Adipocyte (in vitro differentiated cells): ENCODE results near the gene FANCE.
A peak's percentile ranks its signal among the peaks of the same experiment; 100 is the strongest.

Experiments
- DNase-seq: peaks from one replicate; pipeline ENCODE4 v3.0.0-alpha.2; 2015; ENCODE audit warnings: low read depth
- H3K27me3 ChIP-seq: replicated peaks from 2 replicates; pipeline ENCODE4 v1.7.0; 2013; ENCODE audit warnings: mild to moderate bottlenecking, low read length, moderate library complexity; ENCODE audit not compliant: control insufficient read depth, insufficient read depth
- H3K36me3 ChIP-seq: 2 replicates; pipeline ENCODE4 v1.7.0; 2013; ENCODE audit warnings: low read length, mild to moderate bottlenecking, moderate library complexity; ENCODE audit not compliant: control insufficient read depth, insufficient read depth, severe bottlenecking
- H3K4me1 ChIP-seq: 2 replicates; pipeline ENCODE4 v1.7.0; 2013; ENCODE audit warnings: mild to moderate bottlenecking, low read length, moderate library complexity; ENCODE audit not compliant: control insufficient read depth, insufficient read depth
- H3K4me3 ChIP-seq: 2 replicates; pipeline ENCODE4 v1.7.0; 2013; ENCODE audit warnings: mild to moderate bottlenecking, low read length, moderate library complexity
- H3K9ac ChIP-seq: 2 replicates; pipeline ENCODE4 v1.7.0; 2013; ENCODE audit warnings: mild to moderate bottlenecking, low read length, moderate library complexity
- H3K9me3 ChIP-seq: 2 replicates; pipeline ENCODE4 v1.7.0; 2013; ENCODE audit warnings: mild to moderate bottlenecking, low read length, moderate library complexity; ENCODE audit not compliant: control insufficient read depth

Gene FANCE, protein sequence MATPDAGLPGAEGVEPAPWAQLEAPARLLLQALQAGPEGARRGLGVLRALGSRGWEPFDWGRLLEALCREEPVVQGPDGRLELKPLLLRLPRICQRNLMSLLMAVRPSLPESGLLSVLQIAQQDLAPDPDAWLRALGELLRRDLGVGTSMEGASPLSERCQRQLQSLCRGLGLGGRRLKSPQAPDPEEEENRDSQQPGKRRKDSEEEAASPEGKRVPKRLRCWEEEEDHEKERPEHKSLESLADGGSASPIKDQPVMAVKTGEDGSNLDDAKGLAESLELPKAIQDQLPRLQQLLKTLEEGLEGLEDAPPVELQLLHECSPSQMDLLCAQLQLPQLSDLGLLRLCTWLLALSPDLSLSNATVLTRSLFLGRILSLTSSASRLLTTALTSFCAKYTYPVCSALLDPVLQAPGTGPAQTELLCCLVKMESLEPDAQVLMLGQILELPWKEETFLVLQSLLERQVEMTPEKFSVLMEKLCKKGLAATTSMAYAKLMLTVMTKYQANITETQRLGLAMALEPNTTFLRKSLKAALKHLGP

GRCh38 chr6:35452183-35453090, at the start of gene FANCE:
Gene FANCE (plus strand): TSS chr6:35452338. CDS start chr6:35452546, 208 bp downstream.
- H3K4me3 ChIP-seq, result peak within 1 kb of the TSS; percentile 84
- peak within 1 kb of the TSS; percentile 83 for H3K9ac ChIP-seq
- peak; percentile 97 for DNase-seq

DNA sequence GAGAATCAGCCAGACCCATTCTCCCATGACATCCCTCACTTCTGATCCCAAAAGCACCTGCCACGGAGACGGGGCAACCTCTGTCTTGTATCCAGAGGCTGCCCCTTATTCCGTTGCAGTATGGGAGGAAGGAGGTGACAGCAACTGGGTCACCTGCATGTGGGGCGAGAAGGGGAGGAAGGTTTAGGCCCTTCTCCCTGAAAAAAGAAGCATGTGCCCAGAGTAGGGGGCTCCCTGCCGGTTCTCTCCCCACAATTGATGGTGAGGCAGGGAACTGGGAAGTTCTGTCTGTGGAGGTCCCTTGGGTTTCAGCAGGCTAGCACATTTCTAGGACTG, 49.3 kb upstream of the FANCE start:
- no peaks in the 10 kb centered on the region for H3K36me3 ChIP-seq
- H3K9me3 ChIP-seq, result no peaks in the 10 kb centered on the region
- no peak for DNase-seq
- no peaks in the 10 kb centered on the region for H3K4me1 ChIP-seq
- H3K4me3 ChIP-seq, result no peak overlapping the region
- H3K27me3 ChIP-seq, result no peaks in the 10 kb centered on the region
- no peak overlapping the region for H3K9ac ChIP-seq

More at GRCh38 chr6:35452183-35453090, at the start of gene FANCE:
- Histone ChIP-seq H3K27me3 (no peaks in the 10 kb centered on the region), H3K36me3 (no peaks in the 10 kb centered on the region), H3K9me3 (no peaks in the 10 kb centered on the region), H3K4me1 (peaks cover 29% of the 10 kb centered on the region)

DNA sequence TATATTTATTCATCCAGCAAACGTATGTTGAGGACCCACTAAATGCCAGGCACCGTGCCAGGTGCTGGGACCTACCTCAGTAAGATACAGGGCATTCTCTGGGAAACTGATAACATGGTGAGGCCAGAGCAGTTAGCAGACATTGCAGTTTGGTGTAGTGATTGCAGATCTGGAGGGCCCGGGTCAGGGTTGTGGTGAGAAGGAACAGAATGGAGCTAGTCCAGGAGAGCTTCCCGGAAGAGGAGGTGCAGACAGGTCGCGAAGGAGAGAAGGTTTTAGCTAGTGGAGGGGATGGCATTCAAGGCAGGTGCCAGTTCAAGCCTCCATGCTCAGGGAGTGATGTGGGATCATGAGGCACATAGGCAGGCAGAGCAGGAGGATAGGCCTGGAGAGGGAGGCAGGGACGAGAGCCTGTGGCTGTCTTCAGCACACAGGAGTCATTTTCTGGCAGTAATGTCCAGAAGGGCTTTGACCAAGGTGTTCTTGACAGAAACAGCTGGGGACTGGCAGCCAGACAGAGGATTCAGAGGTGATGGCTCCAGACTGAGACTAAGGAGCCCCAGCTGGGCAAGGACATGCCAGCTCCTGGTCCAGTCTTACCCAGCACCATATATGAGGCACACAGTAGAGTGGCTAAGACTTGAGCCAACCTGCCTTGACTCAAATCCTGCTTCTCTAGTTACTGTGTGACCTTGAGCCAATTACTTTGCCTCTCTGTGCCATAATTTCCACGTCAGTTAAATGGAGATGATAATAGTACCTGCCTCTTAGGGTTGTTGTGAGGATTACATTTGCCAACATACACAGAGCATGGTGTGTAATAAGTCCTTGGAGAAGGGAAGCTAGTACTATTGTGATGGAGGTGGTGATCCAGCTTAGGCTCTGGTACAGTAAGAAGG, 48.3 kb upstream of the FANCE start:
- Histone ChIP-seq H3K9ac (no peak overlapping the region), H3K27me3 (no peaks in the 10 kb centered on the region), H3K9me3 (no peaks in the 10 kb centered on the region), H3K4me3 (no peak overlapping the region), H3K4me1 (no peaks in the 10 kb centered on the region), H3K36me3 (no peaks in the 10 kb centered on the region)
- DNase-seq, result no peak

DNA sequence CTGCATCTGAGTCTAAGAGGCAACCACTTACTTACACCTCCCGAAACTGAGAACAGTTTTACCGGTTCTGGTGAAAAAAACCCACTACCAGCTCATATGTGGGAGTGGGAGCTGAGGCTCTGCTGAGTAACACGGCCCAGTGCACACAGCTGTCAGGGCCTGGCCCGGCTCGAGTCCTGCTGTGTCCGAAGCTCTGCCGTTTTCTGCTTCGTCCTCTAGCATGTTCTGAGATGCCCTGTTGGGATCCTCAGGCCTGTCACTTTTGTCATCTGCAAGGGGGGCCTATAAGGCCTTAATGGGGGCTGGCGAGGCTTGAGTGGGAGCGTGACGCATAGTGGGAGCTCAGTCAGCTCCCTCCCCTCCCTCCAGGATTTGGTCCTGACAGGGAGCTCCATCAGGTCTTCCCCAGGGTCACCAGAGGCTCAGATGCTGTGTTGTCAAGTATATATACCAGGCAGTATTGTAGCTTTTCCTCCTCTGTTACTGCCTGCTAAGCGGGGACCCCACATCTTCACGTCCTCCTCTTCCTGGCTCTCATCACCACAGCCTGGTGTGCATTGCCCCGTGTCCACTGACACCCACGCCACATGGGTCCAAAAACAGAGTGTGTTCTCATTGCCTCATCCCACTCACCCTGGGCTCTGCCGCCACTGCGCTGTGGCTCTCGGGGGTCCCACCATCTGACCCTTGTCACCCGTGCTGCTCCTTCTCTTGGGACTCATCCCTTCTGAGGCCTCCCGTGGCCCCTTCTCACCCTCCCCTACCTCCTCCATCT, 45.2 kb upstream of the FANCE start:
- no peak overlapping the region for H3K4me3 ChIP-seq

DNA sequence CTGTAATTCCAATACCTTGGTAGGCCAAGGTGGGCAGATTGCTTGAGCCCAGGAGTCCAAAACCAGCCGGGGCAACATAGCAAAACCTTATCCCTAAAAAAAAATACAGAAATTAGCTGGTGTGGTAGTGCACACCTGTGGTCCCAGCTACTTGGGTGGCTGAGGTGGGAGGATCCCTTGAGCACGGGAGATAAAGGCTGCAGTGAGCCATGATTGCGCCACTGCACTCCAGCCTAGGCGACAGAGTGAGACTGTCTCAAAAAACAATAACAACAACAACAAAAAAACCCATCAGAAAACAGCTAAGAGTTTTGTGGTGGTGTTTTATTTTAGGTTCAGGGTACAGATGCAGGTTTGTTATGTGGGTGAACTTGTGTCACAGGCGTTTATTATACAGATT, 42.9 kb upstream of the FANCE start:
- no peaks in the 10 kb centered on the region for H3K27me3 ChIP-seq
- H3K4me1 ChIP-seq, result no peaks in the 10 kb centered on the region
- no peak overlapping the region for H3K9ac ChIP-seq
- H3K4me3 ChIP-seq, result no peak overlapping the region
- no peaks in the 10 kb centered on the region for H3K9me3 ChIP-seq
- H3K36me3 ChIP-seq, result peaks cover 20% of the 10 kb centered on the region
- no peak for DNase-seq

More for the DNA sequence above, 45.2 kb upstream of the FANCE start:
- Histone ChIP-seq H3K36me3 (peaks cover 8% of the 10 kb centered on the region), H3K4me1 (no peaks in the 10 kb centered on the region), H3K9me3 (no peaks in the 10 kb centered on the region), H3K27me3 (no peaks in the 10 kb centered on the region), H3K9ac (no peak overlapping the region)
- DNase-seq, result no peak

GRCh38 chr6:35410131-35410530, 42.0 kb upstream of the FANCE start:
- Histone ChIP-seq H3K4me1 (peaks cover 6% of the 10 kb centered on the region), H3K27me3 (no peaks in the 10 kb centered on the region), H3K36me3 (peaks cover 20% of the 10 kb centered on the region), H3K4me3 (no peak overlapping the region), H3K9me3 (no peaks in the 10 kb centered on the region), H3K9ac (no peak overlapping the region)
- no peak for DNase-seq

GRCh38 chr6:35411066-35411465, 41.1 kb upstream of the FANCE start:
- Histone ChIP-seq H3K4me1 (peaks cover 9% of the 10 kb centered on the region), H3K4me3 (no peak overlapping the region), H3K27me3 (no peaks in the 10 kb centered on the region), H3K9me3 (no peaks in the 10 kb centered on the region), H3K36me3 (peaks cover 20% of the 10 kb centered on the region), H3K9ac (no peak overlapping the region)
- DNase-seq, result no peak

GRCh38 chr6:35412102-35412501, 40.0 kb upstream of the FANCE start:
- Histone ChIP-seq H3K36me3 (peaks cover 20% of the 10 kb centered on the region), H3K4me1 (peaks cover 9% of the 10 kb centered on the region), H3K4me3 (no peak overlapping the region), H3K9ac (no peak overlapping the region), H3K9me3 (no peaks in the 10 kb centered on the region), H3K27me3 (no peaks in the 10 kb centered on the region)
- DNase-seq, result no peak

DNA sequence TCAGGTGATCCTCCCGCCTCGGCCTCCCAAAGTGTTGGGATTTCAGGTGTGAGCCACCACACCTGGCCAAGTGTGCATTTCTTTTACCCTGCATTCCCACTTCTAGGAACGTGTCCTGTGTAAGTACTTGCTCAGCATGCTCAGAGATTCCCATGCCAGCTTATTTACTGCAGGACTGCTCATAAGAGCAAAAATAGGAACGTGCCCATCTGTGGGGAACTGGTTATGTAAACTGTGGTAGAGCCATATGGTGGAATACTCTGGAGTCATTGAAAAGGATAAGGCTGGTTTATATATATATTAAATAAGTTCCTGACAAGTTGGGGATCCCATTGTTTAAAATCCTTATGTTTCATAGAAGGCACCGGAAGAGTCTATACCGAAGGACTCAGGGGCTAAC, 38.2 kb upstream of the FANCE start:
- Histone ChIP-seq H3K9ac (no peak overlapping the region), H3K4me3 (no peak overlapping the region), H3K36me3 (peaks cover 30% of the 10 kb centered on the region), H3K27me3 (no peaks in the 10 kb centered on the region), H3K4me1 (peaks cover 9% of the 10 kb centered on the region), H3K9me3 (no peaks in the 10 kb centered on the region)
- no peak for DNase-seq
